NCI-H446 treated with DMSO at 0.1 percent for 48 hours (cell line): ENCODE data around the gene ITPKB.
"Not testable (repeated sequence)": the region's sequence is repeated elsewhere in the genome, so short reads cannot be mapped to it uniquely, and the experiment has no call there.

ENCODE experiments used
- DNase-seq: peaks from one replicate; lab custom pipeline; 2025; lab: John Stamatoyannopoulos, UW

ITPKB gene

GRCh38 chr1:226754793-226755533, 15.9 kb upstream of the ITPKB start:
- DNase-seq, result no peak

- DNase-seq, result no peak
Observed at GRCh38 chr1:226754097-226754496, 15.0 kb upstream of the ITPKB start.

GRCh38 chr1:226751703-226752102, 12.6 kb upstream of the ITPKB start:
- DNase-seq, result no peak

- DNase-seq, result no peak
Observed at GRCh38 chr1:226751214-226751613, 12.1 kb upstream of the ITPKB start.

GRCh38 chr1:226749467-226749866, 10.4 kb upstream of the ITPKB start:
- no peak for DNase-seq

- no peak for DNase-seq
Observed at GRCh38 chr1:226748306-226748705, 9.2 kb upstream of the ITPKB start.

- not testable (repeated sequence) for DNase-seq
Observed at GRCh38 chr1:226747519-226748263, 8.6 kb upstream of the ITPKB start.

- no peak for DNase-seq
Observed at GRCh38 chr1:226743259-226743658, 4.2 kb upstream of the ITPKB start.

- DNase-seq, result no peak
Observed at GRCh38 chr1:226741009-226741408, 1.9 kb upstream of the ITPKB start.

GRCh38 chr1:226739696-226740065, 599 bp upstream of the ITPKB start:
- DNase-seq, result no peak

- DNase-seq, result no peak
Observed at GRCh38 chr1:226738421-226738994, 574 bp downstream of the ITPKB start.

GRCh38 chr1:226737819-226738420, 1.2 kb downstream of the ITPKB start:
- DNase-seq, result no peak

- DNase-seq, result no peak
Observed at GRCh38 chr1:226736908-226737818, 1.9 kb downstream of the ITPKB start.

- peak; percentile 51 for DNase-seq
Observed at GRCh38 chr1:226736001-226736907, 2.8 kb downstream of the ITPKB start.

- DNase-seq, result no peak
Observed at GRCh38 chr1:226735576-226735975, 3.5 kb downstream of the ITPKB start.

GRCh38 chr1:226734611-226735153, 4.4 kb downstream of the ITPKB start:
- no peak for DNase-seq

- no peak for DNase-seq
Observed at GRCh38 chr1:226733876-226734275, 5.2 kb downstream of the ITPKB start.

GRCh38 chr1:226733304-226733703, 5.8 kb downstream of the ITPKB start:
- no peak for DNase-seq

- no peak for DNase-seq
Observed at GRCh38 chr1:226732856-226733291, 6.2 kb downstream of the ITPKB start.

GRCh38 chr1:226731257-226731893, 7.7 kb downstream of the ITPKB start:
- DNase-seq, result no peak
